Measurements from ENCODE around the gene AUTS2. TPM values are rescaled to one million over a fixed set of nuclear protein-coding genes. Genes with fewer than 3 reads are reported as not detected.

AUTS2 gene
- polyA plus RNA-seq, 3 donors, result 3.1 to 8.3 (median 7.9) TPM

GRCh38 chr7:69812756-69813155, 214.5 kb downstream of the AUTS2 start:
- H3K27ac ChIP-seq (ENCODE audit: low read depth, low read length), result no peak overlapping the region
- 94 to 96% (median 96%) methylated on average over 1 of the region's 1 CpG for WGBS, 3 donors

GRCh38 chr7:69813637-69814240, 215.5 kb downstream of the AUTS2 start:
- H3K27ac ChIP-seq (ENCODE audit: low read depth, low read length), result no peak overlapping the region

GRCh38 chr7:69814421-69814962, 216.2 kb downstream of the AUTS2 start:
- WGBS, 3 donors, result 58 to 78% (median 72%) methylated on average over 14 of the region's 14 CpGs
- H3K27ac ChIP-seq (ENCODE audit: low read depth, low read length), result no peak overlapping the region

GRCh38 chr7:69816501-69816900, 218.2 kb downstream of the AUTS2 start:
- H3K27ac ChIP-seq (ENCODE audit: low read depth, low read length), result no peak overlapping the region
- WGBS, 3 donors, result 91 to 99% (median 95%) methylated on average over 3 of the region's 3 CpGs

- no peak overlapping the region for H3K27ac ChIP-seq (ENCODE audit: low read depth, low read length)
- WGBS, 3 donors, result 45 to 77% (median 58%) methylated on average over 2 of the region's 2 CpGs
Observed at GRCh38 chr7:69817121-69817520, 218.8 kb downstream of the AUTS2 start.

GRCh38 chr7:69817841-69818635, 219.8 kb downstream of the AUTS2 start:
- WGBS, 3 donors, result 83 to 89% (median 85%) methylated on average over 5 of the region's 5 CpGs
- H3K27ac ChIP-seq (ENCODE audit: low read depth, low read length), result no peak overlapping the region

GRCh38 chr7:69818636-69819332, 220.5 kb downstream of the AUTS2 start:
- no peak overlapping the region for H3K27ac ChIP-seq (ENCODE audit: low read depth, low read length)
- WGBS, 3 donors, result 72 to 77% (median 73%) methylated on average over 7 of the region's 7 CpGs

- WGBS, 3 donors, result 76 to 81% (median 81%) methylated on average over 4 of the region's 4 CpGs
- no peak overlapping the region for H3K27ac ChIP-seq (ENCODE audit: low read depth, low read length)
Observed at GRCh38 chr7:69819333-69819705, 221.0 kb downstream of the AUTS2 start.

GRCh38 chr7:69820479-69821192, 222.4 kb downstream of the AUTS2 start:
- H3K27ac ChIP-seq (ENCODE audit: low read depth, low read length), result no peak overlapping the region
- 75 to 93% (median 89%) methylated on average over 3 of the region's 3 CpGs for WGBS, 3 donors

GRCh38 chr7:69822386-69822785, 224.1 kb downstream of the AUTS2 start:
- WGBS, 3 donors, result 61 to 82% (median 76%) methylated on average over 1 of the region's 1 CpG
- H3K27ac ChIP-seq (ENCODE audit: low read depth, low read length), result no peak overlapping the region

GRCh38 chr7:69823151-69823744, 225.0 kb downstream of the AUTS2 start:
- H3K27ac ChIP-seq (ENCODE audit: low read depth, low read length), result no peak overlapping the region
- WGBS, 3 donors, result 84 to 92% (median 89%) methylated on average over 6 of the region's 6 CpGs

GRCh38 chr7:69825113-69825972, 227.1 kb downstream of the AUTS2 start:
- H3K27ac ChIP-seq (ENCODE audit: low read depth, low read length), result no peak overlapping the region
- 90 to 95% (median 93%) methylated on average over 7 of the region's 7 CpGs for WGBS, 3 donors

GRCh38 chr7:69826283-69826682, 228.0 kb downstream of the AUTS2 start:
- 96 to 97% (median 97%) methylated on average over 3 of the region's 3 CpGs for WGBS, 3 donors
- H3K27ac ChIP-seq (ENCODE audit: low read depth, low read length), result no peak overlapping the region

GRCh38 chr7:69827140-69827539, 228.9 kb downstream of the AUTS2 start:
- no peak overlapping the region for H3K27ac ChIP-seq (ENCODE audit: low read depth, low read length)
- WGBS, 3 donors, result 84 to 95% (median 88%) methylated on average over 4 of the region's 4 CpGs

GRCh38 chr7:69827558-69827957, 229.3 kb downstream of the AUTS2 start:
- whole genome bisulfite sequencing, 3 donors, result 37 to 68% (median 48%) methylated on average over 3 of the region's 3 CpGs
- H3K27ac ChIP-seq (ENCODE audit: low read depth, low read length), result no peak overlapping the region

- 77 to 89% (median 77%) methylated on average over 2 of the region's 2 CpGs for WGBS, 3 donors
- H3K27ac ChIP-seq (ENCODE audit: low read depth, low read length), result no peak overlapping the region
Observed at GRCh38 chr7:69832356-69832755, 234.1 kb downstream of the AUTS2 start.

- no peak overlapping the region for H3K27ac ChIP-seq (ENCODE audit: low read depth, low read length)
- 79 to 86% (median 84%) methylated on average over 6 of the region's 6 CpGs for WGBS, 3 donors
Observed at GRCh38 chr7:69833964-69834363, 235.7 kb downstream of the AUTS2 start.
